Coronary artery (tissue), 2 donors: Measurements from ENCODE around the gene ABRACL.
"Not testable (repeated sequence)": the region's sequence is repeated elsewhere in the genome, so short reads cannot be mapped to it uniquely, and the experiment has no call there.

Source experiments
- DNase-seq: peaks from one replicate; pipeline ENCODE4 v3.0.0-alpha.2; 2017; ENCODE audit warnings: low spot score
- H3K27ac ChIP-seq, 2 donors: fragments of 200-600 bp; sonication (generic); one replicate each; pipeline ENCODE4 v1.5.1; 2016 to 2019
- H3K4me3 ChIP-seq: fragments of 200-600 bp; sonication (generic); 2 replicates; pipeline ENCODE4 v1.5.1; 2016; ENCODE audit warnings: mild to moderate bottlenecking, moderate library complexity
- CTCF ChIP-seq: fragments of 200-600 bp; sonication (generic); IDR thresholded peaks from one replicate; pipeline ENCODE4 v1.5.1; 2019; ENCODE audit warnings: antibody characterized with exemption

Gene ABRACL

GRCh38 chr6:138987643-138988468 is 40.7 kb upstream of the ABRACL start, which contains the start of gene REPS1:
Gene REPS1 (minus strand): TSS chr6:138988253. CDS start chr6:138987682, 571 bp downstream.
- Histone ChIP-seq H3K4me3 (peak within 1 kb of the TSS; percentile 87), H3K27ac (peak within 1 kb of the TSS; percentile 84 to 87)
- peak; percentile 90 for DNase-seq
- TF ChIP-seq CTCF: peak; percentile 89

GRCh38 chr6:138988469-138988834 is 40.1 kb upstream of the ABRACL start:
- no peak for TF ChIP-seq CTCF
- Histone ChIP-seq H3K27ac (peak overlapping the region; percentile 84 to 87), H3K4me3 (peak overlapping the region; percentile 87)
- no peak for DNase-seq

GRCh38 chr6:138989098-138989983 is 39.2 kb upstream of the ABRACL start:
- Histone ChIP-seq H3K27ac (no peak overlapping the region), H3K4me3 (no peak overlapping the region)
- no peak for DNase-seq
- no peak for TF ChIP-seq CTCF

- no peak overlapping the region for H3K4me3 ChIP-seq
- H3K27ac ChIP-seq: no peak overlapping the region
- no peak for DNase-seq
- no peak for TF ChIP-seq CTCF
Observed at GRCh38 chr6:138991206-138991605, 37.3 kb upstream of the ABRACL start.

- DNase-seq, H3K27ac ChIP-seq, H3K4me3 ChIP-seq: not testable (repeated sequence)
Observed at GRCh38 chr6:138992965-138993364, 35.6 kb upstream of the ABRACL start.

- H3K27ac ChIP-seq, H3K4me3 ChIP-seq, DNase-seq: not testable (repeated sequence)
Observed at GRCh38 chr6:138993410-138993809, 35.1 kb upstream of the ABRACL start.

- DNase-seq: no peak
- H3K27ac ChIP-seq: no peak overlapping the region
- no peak for TF ChIP-seq CTCF
- no peak overlapping the region for H3K4me3 ChIP-seq
Observed at GRCh38 chr6:138996524-138996923, 32.0 kb upstream of the ABRACL start.
